GM12874 (cell line): ENCODE measurements around the gene LRRC57.

Source experiments
- TF ChIP-seq, protein P1 (sequence below): IDR thresholded peaks from 2 replicates; pipeline ENCODE4 v1.5.1; 2011; ENCODE audit warnings: low read depth, mild to moderate bottlenecking, control low read depth, low read length, moderate library complexity; ENCODE audit not compliant: insufficient read depth

The LRRC57 gene

DNA sequence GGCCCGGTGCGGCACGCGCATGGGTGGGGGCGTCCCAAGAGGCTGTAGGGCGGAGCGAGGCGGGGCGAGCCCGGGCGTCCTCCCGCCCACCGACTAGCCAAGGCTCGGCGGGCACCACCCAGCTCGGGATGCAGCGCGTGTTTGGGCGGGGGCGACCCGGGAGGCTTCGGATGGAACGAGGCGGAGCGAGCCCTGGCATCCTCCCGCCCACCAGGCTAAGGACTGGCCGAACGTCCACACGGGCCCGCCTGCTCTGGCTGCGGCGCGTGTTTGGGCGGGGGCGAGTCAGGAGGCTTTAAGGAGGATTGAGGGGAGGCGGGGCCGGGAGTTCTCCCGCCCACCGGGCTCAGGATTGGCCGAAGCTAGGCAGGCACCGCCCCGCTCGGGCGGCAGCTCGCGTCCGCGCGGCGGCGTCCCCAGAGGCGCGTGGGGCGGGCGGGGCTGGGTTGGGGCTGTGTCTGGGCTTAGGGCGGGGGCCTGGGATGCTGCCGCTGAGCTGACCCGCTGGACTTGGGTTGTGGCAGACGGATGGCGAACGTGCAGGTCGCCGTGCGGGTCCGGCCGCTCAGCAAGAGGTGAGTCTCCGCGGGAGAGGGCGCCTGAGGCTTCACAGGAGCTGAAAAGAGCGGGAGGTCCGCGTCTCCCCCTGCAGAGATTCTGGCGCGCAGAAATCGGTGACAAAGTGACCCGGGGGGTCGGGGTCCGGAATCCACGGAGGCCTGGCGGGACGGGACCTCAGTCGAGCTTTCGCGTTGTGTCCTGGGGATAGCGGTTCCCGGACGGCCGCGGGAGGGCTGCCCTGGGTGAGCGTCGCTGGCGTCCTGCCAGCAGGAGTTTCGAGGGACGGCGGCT lies 26.8 kb upstream of the LRRC57 start, which contains the start of gene STARD9:
STARD9 (plus strand) TSS at position 419 of the 852 bp plus-strand sequence; CDS start at position 529, 110 bp downstream.
- TF ChIP-seq, protein P1, sequence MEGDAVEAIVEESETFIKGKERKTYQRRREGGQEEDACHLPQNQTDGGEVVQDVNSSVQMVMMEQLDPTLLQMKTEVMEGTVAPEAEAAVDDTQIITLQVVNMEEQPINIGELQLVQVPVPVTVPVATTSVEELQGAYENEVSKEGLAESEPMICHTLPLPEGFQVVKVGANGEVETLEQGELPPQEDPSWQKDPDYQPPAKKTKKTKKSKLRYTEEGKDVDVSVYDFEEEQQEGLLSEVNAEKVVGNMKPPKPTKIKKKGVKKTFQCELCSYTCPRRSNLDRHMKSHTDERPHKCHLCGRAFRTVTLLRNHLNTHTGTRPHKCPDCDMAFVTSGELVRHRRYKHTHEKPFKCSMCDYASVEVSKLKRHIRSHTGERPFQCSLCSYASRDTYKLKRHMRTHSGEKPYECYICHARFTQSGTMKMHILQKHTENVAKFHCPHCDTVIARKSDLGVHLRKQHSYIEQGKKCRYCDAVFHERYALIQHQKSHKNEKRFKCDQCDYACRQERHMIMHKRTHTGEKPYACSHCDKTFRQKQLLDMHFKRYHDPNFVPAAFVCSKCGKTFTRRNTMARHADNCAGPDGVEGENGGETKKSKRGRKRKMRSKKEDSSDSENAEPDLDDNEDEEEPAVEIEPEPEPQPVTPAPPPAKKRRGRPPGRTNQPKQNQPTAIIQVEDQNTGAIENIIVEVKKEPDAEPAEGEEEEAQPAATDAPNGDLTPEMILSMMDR: no peak

DNA sequence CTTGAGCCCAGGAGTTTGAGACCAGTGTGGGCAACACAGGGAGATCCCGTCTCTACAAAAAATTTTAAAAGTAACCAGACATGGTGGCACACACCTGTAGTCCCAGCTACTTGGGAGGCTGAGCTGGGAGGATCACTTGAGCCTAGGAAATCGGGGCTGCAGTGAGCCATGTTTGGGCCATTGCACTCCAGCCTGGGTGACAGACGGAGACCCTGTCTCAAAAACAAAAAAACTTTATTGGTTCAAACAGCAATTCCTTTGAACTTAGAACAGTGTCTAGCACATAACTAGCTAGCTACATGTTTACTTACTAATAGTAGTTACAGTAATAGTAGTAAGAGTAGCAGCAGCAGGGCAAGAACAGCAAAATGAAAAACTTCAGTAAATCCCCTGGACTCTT lies 10.1 kb upstream of the LRRC57 start:
- TF ChIP-seq, protein P1: no peak

DNA sequence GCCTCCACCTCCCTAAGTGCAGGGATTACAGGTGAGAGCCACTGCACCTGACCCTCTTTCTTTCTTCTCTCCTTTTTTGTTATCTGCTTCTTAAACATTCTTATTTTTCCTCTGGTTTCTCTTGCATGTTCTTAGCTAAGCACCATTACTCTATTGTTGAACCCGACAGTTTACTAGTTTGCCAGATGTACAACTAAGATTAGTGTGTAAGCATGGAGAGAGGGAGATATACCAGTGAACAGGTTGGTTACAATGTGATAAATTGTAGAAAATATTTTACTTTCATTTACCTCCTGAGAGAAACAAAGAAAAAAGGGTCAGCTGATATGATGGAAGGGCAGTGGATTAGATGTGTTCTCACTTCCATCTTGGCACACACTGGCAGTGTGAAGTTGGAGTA lies 5.0 kb upstream of the LRRC57 start:
- TF ChIP-seq, protein P1: no peak

DNA sequence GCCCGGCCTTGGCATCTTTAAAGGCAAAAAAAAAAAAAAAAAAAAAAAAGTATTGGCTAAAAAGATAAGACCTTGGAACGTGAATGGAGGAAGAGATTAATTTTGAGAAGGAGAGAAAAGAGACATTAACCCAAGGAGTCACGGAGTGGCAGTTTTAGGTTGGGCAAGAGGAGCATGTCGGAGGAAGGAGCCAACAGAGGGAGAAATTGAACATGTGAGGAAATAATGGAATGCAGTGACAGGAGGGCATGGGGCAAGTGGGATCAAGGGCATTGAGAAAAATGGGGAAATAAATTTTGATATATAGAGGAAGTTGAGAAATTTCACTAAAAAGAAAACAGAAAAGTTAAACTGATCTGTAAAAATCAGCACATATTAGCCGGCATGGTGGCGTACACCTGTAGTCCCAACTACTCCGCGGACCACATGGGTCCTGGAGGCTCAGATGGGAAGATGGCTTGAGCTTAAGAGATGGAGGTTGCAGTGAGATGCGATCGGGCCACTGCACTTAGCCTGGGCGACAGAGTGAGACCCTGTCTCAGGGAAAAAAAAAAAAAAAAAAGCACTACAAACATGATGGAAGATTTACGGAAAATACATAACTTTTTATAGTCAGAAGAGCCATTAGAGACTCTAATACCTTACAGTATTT lies 1.3 kb upstream of the LRRC57 start:
- TF ChIP-seq, protein P1: no peak

DNA sequence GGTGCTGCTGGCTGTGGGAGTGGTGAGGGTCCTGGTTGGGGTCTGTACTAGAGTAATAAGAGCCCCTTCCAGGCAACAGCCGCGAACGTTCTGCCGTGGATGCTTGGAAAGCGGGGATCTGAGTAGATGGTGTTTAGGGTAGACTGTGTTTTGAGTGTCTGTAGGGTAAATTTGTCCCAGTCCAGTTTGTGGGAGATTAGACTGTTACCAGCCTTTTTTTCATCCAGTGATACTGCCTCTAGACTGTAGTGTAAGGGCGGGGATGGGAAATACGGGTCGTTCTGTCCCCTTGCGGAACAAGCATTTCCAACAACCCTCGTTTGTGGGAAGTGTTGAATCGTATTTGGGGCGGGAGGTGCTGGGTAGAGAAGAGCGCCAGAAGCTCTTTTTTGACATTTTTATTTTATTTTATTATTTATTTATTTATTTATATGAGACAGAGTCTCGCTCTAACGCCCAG lies 469 bp upstream of the LRRC57 start:
- TF ChIP-seq, protein P1: no peak

DNA sequence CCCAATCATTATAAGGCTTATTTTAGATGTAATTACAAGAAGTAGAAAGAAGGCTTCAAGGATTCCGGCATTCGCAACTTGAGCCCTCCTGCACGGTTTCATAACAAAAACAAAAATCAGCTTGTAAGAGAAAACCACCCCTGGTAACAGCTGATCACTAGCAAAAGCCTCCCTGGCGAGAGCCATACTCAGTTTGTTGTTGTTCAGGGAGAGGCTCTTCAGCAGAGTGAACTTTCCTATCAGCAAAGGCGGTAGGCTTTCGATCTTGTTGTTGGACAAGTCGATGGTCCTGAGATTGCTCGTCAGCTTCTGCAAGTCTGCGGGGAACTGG lies 710 bp downstream of the LRRC57 start:
- TF ChIP-seq, protein P1: no peak

DNA sequence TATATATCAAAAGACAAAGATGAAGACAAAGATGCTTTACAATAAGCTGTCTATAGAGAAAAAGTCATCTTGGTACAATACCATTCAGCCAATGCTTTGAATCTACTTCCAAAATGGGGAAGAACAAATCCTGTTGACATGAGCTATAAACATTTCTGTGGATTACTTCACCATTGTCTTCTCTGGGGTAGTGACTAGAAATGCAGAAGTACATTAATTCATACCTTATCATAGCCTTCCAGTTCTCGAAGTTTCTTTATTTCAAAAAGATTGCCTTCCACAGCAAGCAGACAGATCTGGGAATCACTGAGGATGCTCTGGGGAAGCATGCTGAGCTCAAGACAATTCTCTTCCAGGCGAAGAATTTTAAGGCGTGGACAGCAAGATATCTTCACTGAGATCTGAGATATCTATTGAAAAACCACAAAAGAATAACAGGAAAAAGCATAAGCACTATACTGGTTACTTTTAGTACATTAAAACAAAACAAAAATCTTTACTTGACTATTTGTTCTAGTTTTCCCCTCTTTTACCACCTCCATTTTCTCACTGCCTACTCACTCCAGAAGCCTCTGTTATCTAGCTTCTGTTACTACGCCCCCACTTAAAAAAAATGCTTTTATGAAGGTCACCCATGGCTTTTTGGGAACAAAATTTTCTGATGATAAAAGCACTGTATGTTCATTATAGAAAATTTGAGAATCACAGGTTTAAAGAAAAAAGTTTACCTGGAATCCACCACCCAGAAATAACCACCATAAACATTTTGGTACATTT lies 3.6 kb downstream of the LRRC57 start:
- TF ChIP-seq, protein P1: no peak
